C4-2B (cell line): ENCODE measurements around the gene ALDH3A2.

Source experiments
- H3K27ac ChIP-seq: fragments of 450-650 bp; 2 replicates; pipeline ENCODE4 v1.5.1; 2017
- ZFX ChIP-seq: fragments of 450-650 bp; IDR thresholded peaks from 2 replicates; pipeline ENCODE4 v1.6.1; 2017
- TF ChIP-seq, protein P1 (sequence below): fragments of 450-650 bp; conservative IDR thresholded peaks from 2 replicates; pipeline ENCODE4 v1.5.1; 2017; ENCODE audit warnings: mild to moderate bottlenecking

ALDH3A2 gene

DNA sequence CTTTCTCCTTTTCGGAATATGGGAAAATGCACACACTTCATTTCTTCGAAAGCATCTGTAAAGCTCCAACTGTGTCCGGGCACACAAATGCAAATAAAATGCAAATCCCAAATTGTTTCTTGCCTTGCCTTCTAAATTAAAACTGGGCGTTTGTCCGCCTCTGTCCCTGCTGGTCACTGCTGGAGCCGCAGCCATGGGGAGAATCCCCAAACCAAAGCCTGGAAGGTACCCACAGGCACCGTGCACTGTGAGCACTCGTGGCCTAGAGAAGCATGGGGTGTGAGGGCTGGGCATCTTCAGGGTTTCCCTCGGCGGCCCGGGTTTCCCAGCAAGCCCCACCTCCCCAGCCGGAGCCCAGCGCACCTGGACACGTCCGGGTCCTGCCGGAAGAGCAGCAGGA is 64.9 kb downstream of the ALDH3A2 start:
- TF ChIP-seq, protein P1, sequence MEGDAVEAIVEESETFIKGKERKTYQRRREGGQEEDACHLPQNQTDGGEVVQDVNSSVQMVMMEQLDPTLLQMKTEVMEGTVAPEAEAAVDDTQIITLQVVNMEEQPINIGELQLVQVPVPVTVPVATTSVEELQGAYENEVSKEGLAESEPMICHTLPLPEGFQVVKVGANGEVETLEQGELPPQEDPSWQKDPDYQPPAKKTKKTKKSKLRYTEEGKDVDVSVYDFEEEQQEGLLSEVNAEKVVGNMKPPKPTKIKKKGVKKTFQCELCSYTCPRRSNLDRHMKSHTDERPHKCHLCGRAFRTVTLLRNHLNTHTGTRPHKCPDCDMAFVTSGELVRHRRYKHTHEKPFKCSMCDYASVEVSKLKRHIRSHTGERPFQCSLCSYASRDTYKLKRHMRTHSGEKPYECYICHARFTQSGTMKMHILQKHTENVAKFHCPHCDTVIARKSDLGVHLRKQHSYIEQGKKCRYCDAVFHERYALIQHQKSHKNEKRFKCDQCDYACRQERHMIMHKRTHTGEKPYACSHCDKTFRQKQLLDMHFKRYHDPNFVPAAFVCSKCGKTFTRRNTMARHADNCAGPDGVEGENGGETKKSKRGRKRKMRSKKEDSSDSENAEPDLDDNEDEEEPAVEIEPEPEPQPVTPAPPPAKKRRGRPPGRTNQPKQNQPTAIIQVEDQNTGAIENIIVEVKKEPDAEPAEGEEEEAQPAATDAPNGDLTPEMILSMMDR = no peak; the same call in 1 of the 2 replicates
- TF ChIP-seq ZFX = no peak
- no peak overlapping the region for H3K27ac ChIP-seq

DNA sequence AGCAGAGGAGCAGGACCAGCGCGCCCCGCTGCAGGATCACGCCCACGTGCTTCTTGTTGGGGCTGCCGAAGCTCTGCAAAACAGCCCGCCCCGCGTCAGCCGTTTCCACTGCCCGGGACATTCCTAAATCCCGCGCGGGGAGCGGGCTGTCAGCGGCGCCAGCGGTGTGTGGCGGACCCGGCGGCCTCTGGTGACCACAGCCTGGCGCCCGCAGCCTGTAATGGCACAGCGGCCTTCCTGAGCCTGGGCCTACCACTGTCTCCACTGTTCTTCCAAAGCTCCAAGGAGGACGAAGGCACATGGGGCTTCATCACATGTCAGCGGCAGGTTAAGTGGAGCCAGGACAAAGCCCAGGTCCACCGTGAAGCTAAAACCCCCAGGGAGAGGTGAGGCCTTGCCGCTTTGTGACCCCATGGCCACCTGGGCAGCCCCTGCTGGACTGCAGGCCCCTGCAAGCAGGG is 65.4 kb downstream of the ALDH3A2 start:
- H3K27ac ChIP-seq = no peak overlapping the region
- TF ChIP-seq, protein P1 = no peak
- no peak for TF ChIP-seq ZFX

DNA sequence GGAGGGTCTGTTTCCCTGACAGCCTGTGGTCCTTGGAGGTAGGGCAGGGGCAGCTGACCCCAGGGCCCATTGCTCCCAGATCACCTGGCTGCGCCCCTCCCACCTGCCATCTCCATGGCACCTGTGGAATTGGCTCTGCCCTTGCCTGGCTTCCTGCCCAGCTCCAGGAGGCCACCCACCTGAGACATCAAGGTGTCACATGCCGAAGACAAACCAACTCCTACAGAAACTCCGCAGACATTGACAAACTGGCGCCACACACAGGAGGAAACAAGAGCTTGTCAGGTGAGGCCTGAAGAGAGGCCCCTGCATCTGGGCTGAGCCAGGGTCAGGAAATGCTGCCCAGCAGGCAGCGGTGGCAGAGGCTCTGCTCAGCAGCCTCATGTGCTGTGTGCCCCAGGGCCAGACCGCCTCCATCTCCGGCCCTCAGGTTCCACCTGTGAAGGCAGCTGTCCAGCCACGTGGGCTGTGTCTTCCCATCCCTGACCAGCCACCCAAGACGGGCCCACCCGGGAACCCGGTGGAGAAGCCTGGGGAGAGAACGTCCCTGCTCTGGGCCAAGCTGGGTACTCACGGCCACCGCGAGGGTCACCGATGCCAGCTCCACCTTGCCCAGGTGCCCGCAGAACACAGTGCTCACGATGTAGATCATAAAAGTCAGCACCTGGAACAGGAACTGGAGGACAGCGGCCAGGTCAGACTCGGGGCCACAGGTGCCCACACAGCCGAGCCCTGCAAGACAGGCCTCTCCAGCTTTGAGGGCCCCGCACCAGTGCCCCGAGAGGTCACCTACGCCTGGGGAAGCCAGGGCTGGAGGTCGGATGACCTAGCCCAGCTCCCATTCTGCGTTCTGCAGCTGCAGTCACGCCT is 66.2 kb downstream of the ALDH3A2 start:
- TF ChIP-seq, protein P1 = no peak
- no peak for TF ChIP-seq ZFX
- H3K27ac ChIP-seq = no peak overlapping the region

DNA sequence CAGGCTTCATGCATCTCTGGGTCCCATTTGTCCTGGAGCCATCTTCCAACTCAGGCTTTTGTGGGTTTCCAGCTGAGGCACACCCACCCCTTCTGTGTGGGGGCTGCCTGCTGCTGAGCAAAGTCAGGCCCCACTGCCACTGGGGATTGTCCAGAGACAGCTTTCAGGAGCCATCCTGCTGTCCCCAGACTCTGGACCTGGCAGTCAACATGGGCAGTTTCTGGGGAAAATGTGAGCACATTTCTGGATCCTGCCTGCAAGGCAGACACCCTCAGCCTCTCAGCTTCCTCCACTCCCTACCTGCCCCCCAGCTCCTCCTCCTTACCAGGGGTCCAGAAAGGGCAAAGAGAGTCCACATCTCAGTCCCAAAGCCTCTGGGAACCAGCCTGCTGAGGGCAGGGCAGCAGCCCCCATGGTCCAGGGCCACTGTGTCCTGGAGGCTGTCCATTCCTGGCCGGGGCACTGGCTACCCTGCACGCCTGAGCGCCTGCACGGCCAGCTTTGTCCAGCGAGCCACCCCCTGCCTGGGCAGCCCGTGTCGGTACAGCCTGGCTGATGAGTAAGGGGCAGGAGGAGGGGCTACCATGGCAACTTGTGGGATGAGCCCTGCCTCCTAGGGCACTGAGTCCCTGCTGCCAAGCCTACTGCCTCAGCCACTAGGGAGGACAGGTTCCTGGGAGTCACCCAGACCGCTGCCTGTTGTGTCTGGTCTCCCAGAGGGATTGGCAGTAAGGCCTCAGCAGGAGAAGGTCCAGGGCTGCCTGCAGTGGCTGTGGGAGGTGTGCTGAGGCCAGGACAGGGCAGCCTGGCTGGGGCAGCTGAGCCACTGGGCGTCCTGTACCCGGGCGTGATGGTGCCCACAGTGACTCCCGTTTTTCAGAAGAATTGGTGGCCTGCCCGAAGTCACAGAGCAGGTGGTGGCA is 67.8 kb downstream of the ALDH3A2 start, which contains the start of gene SLC47A2:
Gene SLC47A2 (minus strand): TSS at position 477 of the 923 bp plus-strand sequence. CDS start 29 bp downstream, at position 448.
- no peak within 1 kb of the TSS for H3K27ac ChIP-seq
- no peak for TF ChIP-seq ZFX
- TF ChIP-seq, protein P1 = no peak

DNA sequence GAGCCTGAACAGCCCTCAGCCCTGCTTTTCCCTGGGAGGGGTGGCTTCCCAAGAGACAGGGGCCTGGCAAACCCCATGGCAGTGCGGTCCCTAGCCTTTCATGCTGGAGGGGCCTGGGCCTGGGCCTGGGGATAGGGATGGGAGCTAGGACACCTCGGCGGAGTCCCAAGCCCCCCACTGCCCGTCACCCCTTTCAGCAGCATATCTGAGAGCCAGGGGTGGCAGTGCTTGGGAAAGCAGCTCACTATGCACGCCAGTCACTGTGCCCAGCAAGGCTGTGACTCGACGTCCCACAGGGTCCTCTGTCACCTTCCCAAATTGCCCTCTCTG is 68.4 kb downstream of the ALDH3A2 start:
- no peak overlapping the region for H3K27ac ChIP-seq
- TF ChIP-seq ZFX = no peak
- TF ChIP-seq, protein P1 = no peak

DNA sequence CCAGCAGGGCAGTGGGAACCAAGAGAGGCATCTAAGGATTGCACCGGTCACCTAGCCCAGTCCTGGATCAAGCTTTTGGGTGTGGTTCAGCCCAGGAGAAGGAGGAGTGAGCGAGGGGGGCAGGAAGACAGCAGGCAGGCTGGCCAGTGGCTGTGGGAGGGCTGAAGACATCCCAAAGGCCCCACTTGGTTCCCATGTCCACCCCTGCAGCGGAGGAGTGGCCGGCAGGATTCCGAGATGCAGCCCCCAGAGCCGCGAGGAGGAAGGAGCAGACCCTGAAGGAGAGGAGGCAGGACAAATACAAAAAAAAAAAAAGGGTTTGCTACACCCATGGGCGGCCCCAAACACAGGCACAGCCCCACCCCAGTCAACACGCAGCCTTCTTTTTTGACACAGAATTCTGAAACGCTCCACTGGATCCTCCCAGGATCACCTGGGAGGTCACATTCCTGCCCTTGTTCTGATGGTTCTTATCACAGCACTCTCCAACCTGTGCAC is 68.9 kb downstream of the ALDH3A2 start:
- no peak overlapping the region for H3K27ac ChIP-seq
- TF ChIP-seq, protein P1 = no peak
- no peak for TF ChIP-seq ZFX
